Ovary (tissue), 3 donors: ENCODE data around the gene ZSCAN26.

Source experiments
- CTCF ChIP-seq, 3 donors: fragments of 450-650 bp in 2 of 3; fragments of 200-600 bp in 1 of 3; IDR thresholded peaks; one replicate each; pipeline versions ENCODE4 v1.5.1 to v1.8.0; 2016 to 2022; ENCODE audit warnings: antibody characterized with exemption in 3 of 3, mild to moderate bottlenecking in 1 of 3
- POLR2A ChIP-seq: fragments of 450-650 bp; IDR thresholded peaks from one replicate; pipeline ENCODE4 v1.6.1; 2017; ENCODE audit warnings: antibody characterized with exemption, mild to moderate bottlenecking, moderate library complexity
- donor health status: DM: no; HTN: no; CAD: no.

GRCh38 chr6:28312939-28313338 lies 46.0 kb downstream of the ZSCAN26 start:
- TF ChIP-seq CTCF (IDR thresholded peaks at IDR 0.05) (no peak), POLR2A (no peak)
